GM18519 (cell line): Measurements from ENCODE around the gene COL6A1.
"Not testable (repeated sequence)": the region's sequence is repeated elsewhere in the genome, so short reads cannot be mapped to it uniquely, and the experiment has no call there.

ENCODE experiments used
- ATAC-seq: cut with Tn5 transposase; IDR thresholded peaks from one replicate; pipeline ENCODE4 v1.9.1; 2021; ENCODE audit warnings: mild to moderate bottlenecking, moderate library complexity; ENCODE audit not compliant: unreplicated experiment, low FRiP score

The COL6A1 gene

DNA sequence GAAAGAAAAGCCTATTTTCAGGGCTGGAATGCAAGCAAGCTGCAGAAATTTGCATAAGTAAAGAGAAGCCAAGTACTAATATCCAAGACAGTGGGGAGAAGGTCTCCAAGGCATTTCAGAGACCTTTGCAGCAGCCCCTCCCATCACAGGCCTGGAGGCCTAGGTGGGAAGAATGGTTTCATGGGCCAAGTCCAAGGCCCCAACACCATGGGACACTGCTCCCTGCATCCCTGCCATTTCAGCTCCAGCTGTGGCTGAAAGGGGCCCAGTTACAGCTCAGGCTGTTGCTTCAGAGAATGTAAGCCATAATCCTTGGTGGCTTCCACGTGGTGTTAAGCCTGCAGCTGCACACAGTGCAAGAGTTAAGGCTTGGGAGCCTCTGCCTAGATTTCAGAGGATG is 16.9 kb upstream of the COL6A1 start:
- ATAC-seq = no peak

DNA sequence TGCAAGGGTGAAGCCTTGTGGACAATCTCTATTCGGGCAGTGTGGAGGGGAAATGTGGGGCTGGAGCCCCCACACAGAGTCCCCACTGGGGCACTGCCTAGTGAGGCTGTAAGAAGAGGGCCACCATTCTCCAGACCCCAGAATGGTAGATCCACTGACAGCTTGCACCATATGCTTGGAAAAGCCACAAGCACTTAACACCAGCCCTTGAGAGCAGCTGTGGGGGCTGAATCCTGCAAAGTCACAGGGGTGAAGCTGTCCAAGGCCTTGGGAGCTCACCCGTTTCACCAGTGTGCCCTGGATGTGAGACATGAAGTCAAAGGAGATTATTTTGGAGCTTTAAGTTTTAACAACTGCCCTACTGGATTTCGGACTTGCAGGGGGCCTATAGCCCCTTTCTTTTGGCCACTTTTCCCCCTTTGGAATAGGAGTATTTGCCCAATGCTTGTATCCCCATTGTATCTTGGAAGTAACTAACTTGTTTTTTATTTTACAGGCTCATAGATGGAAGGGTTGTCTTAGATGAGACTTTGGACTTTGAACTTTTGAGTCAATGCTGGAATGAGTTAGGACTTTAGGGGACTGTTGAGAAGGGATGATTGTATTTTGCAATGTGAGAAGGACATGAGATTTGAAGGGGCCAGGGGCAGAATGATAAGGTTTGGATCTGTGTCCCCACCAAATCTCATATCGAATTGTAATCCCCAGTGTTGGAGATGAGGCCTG is 16.3 kb upstream of the COL6A1 start:
- no peak for ATAC-seq

GRCh38 chr21:45966791-45967394 is 14.7 kb upstream of the COL6A1 start:
- ATAC-seq = no peak

DNA sequence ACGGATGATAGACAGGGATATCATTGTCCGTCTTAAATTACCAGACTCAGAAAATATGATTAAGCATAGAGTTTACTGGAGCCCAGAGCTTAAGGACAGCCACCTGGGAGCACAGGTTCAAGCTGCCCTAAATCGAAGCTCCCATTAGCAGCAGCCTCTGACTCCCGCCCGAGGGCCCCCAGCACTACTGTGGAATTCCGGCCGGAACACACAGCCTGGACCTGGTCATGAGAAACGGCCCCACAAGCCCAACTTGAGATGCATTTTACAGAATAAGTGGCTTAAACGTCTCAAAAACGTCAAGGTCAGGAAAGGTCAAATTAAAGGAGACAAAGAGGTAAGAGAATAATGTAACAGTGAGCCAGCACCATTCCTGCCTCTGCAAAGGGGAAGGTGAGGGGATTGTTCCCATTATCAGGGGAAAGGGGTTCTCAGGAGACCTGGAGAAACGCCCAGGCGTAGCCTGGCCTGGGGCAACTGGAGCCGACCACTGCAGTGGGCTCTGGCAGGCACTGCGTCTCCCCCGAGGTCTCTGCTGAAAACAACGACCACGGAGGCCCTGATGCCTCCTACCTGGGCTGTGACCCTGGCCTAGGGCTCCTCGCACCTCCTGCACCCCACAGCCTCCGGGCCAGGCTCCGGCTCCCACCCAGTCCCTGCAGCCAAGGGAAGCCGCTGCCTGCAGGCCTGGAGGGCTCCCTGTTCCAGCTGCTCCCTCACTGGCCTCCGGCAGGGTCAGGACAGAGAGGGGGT is 11.5 kb upstream of the COL6A1 start:
- no peak for ATAC-seq

DNA sequence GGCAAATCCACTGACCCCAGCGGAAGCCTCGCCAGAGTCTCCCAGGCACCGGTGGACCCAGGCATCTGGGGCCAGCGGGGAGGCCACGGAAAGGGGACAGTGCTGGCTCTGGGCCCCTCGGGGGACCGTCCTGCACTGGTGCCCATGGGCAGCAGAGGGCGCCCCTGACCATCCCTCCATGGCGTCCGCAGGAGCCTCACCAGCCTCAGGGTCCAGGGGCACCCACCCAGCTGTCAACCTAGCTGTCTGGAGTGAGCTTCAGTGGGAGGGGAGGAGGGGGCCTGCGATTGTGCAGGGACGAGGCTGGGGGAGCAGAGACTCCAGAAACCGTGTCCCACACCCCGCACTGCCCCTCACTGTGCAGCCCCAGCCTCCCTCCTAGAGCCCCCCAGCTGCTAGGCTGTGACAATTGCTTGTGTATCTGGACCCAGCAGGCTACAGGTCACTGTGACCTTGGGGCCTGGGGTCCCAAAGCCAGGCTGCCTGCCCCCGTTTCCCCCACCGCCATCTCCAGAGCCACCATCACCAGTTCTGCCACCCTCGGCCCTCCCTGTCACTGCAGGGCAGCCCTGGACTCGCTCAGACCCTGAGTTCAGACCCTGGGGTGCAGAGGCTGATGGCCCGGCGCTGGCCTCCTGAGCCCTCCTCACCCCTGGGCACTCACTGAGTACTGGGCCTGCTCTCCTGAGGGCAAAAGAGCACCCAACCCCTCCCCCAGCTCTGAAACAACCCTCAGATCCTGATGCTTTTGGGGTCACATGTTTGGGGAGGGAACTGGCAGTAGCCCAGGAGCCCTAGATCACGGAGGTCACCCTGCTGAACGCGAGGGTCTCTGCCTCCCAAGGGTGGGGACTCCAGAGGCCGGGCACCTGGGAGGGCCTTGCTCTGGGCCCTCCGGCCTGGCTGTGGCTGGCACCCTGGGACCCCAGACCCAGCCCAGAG is 10.6 kb upstream of the COL6A1 start:
- ATAC-seq = no peak

DNA sequence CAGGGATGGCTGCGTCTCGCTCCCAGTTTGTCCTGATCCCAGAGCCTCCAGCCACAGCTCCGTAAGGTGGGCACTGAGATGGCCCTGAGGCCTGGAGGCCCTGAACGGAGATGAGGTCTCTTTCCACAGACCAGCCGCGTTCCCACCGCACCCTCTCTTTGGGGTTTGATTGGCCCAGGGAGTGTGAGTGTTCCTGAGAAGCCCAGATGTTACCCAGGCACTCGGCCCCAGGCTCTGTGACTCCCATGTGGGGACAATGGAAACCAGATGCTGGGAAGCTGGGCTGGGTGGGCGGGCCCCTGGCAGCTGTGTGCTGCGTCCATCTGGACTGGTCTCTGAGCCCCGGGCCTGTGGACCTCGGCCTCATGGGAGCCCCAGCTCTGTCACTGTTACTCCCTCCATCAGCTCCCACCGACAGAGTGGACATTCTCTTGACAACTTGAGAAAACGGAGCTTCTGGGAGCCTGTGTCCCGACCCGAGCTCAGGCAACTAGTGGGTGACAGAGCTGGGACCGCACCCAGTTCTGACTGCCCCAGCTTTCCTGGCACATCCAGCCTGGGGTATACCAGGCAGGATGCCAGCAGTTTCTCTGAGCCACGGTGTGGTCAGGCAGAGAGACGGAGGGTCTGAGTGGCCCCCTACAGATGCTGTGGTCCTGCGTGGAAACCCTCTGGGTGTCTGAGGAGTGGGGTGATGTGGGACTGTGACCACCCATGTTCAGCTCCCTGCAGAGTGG is 9.8 kb upstream of the COL6A1 start:
- no peak for ATAC-seq

DNA sequence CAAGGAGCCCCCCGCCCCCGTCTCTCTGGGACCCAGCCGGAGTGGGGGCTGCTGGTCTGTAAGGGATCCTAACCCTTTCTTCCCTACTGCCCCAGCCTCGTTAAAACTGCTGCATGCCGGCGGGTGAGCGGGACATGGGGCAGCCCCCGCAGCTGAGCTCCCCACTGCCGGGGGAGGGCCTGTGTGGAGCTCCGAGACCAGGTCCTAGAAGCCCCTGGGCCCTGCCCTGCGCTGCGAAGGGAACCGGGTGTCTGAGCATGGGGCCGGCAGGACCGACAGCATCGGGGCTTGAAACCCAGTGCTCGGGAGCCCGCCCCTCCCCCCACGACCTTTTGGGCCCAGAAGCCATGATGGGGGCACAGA is 9.2 kb upstream of the COL6A1 start:
- ATAC-seq = no peak

DNA sequence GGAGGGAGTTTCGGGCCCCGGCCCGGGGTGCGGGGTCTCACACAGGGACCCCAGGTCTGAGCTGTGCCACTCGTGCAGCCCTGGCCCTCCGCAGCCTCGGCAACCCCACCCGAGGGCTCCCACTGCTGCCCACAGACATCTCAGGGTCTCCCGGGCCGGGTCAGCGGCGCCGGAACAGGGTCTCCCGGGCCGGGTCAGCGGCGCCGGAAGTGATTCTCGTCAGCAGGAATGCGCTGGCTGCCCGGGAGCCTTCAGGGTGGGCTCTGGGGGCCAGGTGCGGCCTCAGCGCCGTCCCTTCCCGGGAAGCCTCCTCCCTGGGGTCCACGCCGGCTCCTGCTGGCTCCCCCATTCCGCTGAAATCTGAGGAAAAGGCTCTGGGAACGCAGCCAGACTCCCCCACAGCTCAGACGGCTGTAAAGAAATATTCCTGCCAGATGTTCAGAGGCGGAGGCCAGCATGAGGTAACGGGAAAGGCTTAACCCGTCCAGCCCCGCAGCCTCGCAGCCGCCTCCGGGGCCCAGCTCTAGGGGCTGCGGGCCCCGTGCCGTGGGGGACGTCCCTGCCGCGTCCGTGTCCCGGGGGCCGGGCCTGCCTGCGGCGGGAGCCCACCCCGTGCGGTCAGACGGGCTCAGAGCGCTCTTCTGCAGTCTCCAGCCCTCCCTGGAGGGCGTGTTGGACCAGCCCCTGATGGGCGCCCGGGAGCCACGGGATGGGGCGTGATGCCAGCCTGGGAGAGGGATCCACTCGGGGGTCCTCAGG is 8.7 kb upstream of the COL6A1 start:
- ATAC-seq = no peak

- no peak for ATAC-seq
Measured at GRCh38 chr21:45973475-45974072, 8.0 kb upstream of the COL6A1 start.

DNA sequence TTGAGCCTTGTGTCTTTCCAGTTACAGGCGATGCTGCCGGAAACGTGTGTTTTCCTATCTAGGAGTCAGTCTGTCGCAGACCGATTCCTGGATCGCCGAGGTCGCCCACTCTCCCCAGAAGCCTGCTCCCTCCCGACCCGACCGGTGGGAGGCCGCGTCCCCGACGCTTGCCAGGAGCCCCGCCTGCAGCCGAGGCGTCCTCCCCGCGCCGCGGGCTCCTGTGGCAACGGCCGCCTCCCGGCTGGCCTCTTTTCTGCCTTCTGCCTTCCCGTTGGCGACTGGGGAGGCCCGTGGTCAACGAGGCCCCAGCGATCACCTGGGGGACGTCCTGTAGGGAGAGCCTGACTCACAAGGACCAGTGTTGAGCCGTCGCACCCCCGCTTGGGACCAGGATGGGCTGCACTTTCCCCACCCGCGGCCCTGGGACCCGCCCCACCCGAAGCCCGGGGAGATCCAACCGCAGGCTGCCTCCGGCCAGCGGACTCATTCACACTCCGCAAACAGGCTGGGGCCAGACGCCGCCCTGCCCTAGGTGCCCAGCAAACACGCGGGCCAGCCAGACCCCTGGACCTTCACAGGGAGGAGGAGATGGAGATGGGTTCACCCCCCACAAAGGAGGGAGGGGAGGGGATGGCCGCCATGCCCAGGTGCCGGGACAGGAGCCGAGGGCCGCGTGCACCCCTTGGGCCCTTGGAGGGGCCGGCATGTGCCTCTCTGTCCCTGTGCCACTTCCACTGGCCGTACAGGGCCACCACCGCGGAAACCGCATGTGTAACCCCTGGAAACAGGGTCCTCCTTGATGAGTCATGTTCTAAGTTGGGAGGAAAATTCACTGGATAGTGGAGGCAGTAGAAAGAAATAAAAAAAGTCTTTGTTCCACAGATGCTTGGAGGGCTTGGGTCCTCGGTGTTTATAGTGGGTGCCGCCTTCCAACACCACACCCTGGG is 7.2 kb upstream of the COL6A1 start:
- ATAC-seq = no peak

DNA sequence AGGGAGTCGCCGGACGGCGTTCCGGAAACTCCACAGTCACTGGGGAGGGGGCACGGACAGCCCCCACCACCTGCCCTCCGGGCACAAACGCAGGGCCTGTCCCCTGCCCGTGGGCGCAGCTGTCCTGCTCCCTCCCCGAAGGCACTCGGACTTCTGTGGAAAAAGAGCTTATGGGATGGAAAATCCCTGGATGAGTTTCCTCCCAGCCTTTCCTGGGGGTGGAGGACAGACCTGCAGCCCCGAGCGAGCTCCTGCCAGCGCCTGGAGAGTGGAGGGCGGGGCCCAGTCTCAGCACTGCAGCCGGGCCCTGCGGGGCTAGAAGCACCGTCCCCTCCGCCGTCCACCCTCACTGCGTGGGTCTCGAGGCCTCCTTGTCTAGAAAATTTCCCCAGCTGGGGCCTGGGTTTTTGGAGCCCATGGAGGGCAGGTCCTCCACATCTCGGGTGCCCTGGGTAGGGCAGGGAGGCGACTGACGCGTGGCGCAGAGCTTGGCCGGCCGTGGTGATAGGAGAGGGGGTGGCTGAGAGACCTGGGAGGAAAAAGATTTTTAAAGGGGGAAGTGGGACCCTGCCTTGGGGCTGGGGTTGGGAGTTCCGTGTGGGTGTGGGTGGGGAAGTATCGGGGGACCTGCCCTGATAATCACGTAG is 6.4 kb upstream of the COL6A1 start:
- ATAC-seq = no peak

- ATAC-seq = not testable (repeated sequence)
Measured at GRCh38 chr21:45975667-45976409, 5.7 kb upstream of the COL6A1 start.

DNA sequence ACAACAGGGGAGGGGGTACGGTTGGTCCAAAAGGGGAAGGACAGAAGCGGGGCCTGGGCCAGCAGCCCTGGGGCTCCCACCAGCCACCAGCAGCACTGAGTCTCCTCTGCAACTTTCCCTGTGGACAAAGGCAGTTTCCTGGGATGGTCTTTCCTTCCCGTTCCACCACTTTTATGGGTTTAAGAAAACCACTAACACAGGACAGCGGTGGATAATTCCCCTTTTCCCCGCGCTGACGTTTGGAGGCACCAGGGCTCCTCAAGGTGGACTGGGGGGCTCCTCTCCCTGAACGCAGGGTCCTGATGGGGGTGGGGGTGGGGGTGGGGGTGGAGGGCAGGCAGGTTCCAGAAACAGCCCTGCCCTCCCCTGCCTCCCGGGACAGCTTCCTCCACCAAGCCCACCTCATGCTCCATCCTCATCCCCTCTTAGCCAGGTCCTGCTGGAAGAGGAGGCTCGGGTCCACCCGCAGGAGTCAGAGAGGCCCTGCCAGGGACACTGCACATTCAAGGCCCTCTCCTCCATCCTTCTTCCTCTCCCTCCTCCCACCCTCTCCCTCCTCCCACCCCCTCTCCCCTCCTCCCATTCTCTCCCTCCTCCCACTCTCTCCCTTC is 4.8 kb upstream of the COL6A1 start:
- ATAC-seq = no peak

DNA sequence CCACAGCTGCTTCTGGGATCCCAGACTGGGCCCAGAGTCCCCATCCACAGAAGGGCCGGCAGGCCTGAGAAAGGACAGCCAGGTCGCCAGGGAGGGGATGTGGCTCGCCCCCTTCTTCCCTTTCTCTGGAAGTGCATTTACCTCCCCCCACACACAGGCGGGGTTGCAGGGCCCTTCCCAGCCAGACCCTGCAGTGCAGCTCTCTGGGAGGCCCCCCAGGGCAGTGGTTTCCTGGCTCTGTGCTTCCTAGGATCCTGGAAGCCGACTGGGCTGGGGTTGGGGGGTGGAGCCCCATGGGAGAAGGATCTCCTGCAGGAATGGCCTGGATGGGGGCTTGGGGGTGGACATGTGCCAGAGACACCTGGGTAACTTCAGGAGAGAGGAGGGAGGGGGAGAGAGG is 4.2 kb upstream of the COL6A1 start:
- no peak for ATAC-seq

GRCh38 chr21:45979141-45979631 is 2.4 kb upstream of the COL6A1 start:
- ATAC-seq = no peak

GRCh38 chr21:45979651-45980050 is 1.9 kb upstream of the COL6A1 start:
- no peak for ATAC-seq
